ENCODE results near the gene LSM10.

The LSM10 gene

GRCh38 chr1:36349241-36349671, 48.5 kb downstream of the LSM10 start:
- DNase-seq (ENCODE audit: low read depth) = peak; percentile 46
- no peak overlapping the region for H3K4me3 ChIP-seq (ENCODE audit: low read depth, low read length)
- TF ChIP-seq, protein P1, sequence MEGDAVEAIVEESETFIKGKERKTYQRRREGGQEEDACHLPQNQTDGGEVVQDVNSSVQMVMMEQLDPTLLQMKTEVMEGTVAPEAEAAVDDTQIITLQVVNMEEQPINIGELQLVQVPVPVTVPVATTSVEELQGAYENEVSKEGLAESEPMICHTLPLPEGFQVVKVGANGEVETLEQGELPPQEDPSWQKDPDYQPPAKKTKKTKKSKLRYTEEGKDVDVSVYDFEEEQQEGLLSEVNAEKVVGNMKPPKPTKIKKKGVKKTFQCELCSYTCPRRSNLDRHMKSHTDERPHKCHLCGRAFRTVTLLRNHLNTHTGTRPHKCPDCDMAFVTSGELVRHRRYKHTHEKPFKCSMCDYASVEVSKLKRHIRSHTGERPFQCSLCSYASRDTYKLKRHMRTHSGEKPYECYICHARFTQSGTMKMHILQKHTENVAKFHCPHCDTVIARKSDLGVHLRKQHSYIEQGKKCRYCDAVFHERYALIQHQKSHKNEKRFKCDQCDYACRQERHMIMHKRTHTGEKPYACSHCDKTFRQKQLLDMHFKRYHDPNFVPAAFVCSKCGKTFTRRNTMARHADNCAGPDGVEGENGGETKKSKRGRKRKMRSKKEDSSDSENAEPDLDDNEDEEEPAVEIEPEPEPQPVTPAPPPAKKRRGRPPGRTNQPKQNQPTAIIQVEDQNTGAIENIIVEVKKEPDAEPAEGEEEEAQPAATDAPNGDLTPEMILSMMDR (conservative IDR thresholded peaks at IDR 0.05; ENCODE audit: low read depth, low read length) = no peak

DNA sequence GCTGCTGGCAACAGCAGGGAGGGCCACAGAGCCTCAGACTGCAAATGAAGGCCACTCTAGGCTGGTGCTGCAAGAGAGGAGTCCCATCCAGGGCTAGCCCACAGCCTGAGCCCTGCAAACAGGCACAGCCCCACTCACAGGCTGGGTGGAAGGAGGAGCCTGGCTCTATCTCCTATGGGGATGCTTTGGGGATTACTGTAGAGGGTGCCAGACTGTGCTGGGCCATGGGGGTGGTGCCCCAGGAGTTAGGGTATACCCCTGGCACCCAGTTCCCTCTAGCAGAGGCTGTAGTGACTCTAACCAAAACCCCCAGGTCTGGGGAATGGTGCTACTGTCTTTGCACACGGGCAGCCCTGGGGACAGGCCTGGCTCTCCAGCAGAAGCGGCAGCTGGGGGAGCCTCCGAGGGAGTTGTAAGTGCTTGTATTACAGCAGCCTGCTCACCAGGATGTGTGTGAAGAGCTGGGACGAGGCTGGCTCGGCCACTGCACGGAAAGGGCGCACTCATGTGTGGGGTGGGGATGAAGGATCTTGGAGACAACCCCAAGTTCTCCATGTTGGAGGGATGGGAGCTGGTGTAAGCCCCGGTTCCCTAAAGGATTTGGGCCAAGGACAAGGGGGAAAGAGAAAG, 50.9 kb downstream of the LSM10 start:
- TF ChIP-seq, protein P1 (conservative IDR thresholded peaks at IDR 0.05; ENCODE audit: low read depth, low read length) = no peak
- no peak overlapping the region for H3K4me3 ChIP-seq (ENCODE audit: low read depth, low read length)
- DNase-seq (ENCODE audit: low read depth) = no peak

- TF ChIP-seq, protein P1 (conservative IDR thresholded peaks at IDR 0.05; ENCODE audit: low read depth, low read length) = no peak
- no peak overlapping the region for H3K4me3 ChIP-seq (ENCODE audit: low read depth, low read length)
These were observed 52.4 kb downstream of the LSM10 start for GRCh38 chr1:36345353-36345752.

DNA sequence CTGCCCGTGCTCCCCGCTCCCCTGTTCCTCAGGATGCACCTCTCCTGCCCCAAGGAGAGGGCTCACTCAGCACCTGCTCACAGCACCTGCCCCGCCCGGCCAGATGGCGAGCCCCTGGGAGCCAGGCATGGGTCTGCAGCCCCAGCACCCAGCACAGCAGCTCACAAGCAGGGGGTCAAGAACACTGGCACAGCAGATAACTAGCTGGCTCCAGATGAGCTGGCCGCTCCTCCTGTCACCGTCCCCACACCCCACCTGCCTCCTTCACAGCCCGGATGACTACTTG, 53.4 kb downstream of the LSM10 start:
- TF ChIP-seq, protein P1 (conservative IDR thresholded peaks at IDR 0.05; ENCODE audit: low read depth, low read length) = no peak
- H3K4me3 ChIP-seq (ENCODE audit: low read depth, low read length) = no peak overlapping the region
- DNase-seq (ENCODE audit: low read depth) = no peak

More at GRCh38 chr1:36345353-36345752, 52.4 kb downstream of the LSM10 start:
- no peak for DNase-seq (ENCODE audit: low read depth)

DNA sequence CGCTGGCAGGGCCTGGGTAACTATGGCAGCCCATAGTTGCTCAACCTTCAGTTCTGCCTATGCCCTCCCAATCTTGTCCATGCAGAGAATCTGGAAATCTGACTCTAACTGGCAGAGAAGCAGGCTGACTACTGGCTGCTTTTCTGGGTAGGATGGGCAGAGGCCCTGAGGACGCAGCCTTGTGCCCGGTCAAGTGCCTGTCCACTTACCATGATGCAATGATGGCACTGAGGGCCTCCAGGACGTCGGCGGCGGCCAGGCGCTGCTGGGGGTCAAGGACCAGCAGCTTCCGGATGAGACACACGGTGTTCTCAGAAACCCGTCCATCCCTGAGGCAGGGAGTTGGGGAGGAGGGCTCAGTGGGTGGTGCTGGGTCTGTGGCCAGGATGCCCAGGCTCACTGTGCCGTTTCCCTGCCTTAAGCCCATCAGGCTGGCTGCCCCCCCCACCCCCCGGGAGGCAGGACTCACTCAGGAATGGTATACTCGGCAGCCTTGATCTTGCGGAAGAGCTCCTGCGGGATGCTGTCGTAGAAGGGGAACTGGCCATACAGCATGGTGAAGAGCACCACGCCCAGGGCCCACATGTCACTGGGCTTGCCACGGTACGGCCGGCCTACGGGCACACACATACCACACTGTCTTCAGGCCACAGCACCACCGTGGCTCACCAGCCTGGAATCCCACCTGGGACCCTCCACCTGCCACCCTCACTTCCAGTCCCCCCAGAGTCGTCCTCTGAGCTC, 53.9 kb downstream of the LSM10 start:
- TF ChIP-seq, protein P1 (conservative IDR thresholded peaks at IDR 0.05; ENCODE audit: low read depth, low read length) = no peak
- no peak overlapping the region for H3K4me3 ChIP-seq (ENCODE audit: low read depth, low read length)

More for the DNA sequence above, 53.9 kb downstream of the LSM10 start:
- DNase-seq (ENCODE audit: low read depth) = no peak

All from choroid plexus epithelial cell (primary cell).